K562 (cell line): ENCODE measurements around the gene ISG20. TPM values are rescaled to one million over a fixed set of nuclear protein-coding genes. Genes with fewer than 3 reads are reported as not detected.

Experiments used
- ATAC-seq: fragments of 200-7000 bp; cut with Tn5 transposase; 3 replicates; pipeline ENCODE4 v1.9.1; 2020; ENCODE audit warnings: moderate library complexity
- BruUV-seq: library from RNA; stranded (reverse); fragments of 400-500 nt; replicated peaks from 2 replicates; lab custom pipeline; 2021; lab: Mats Ljungman, UMichigan
- CTCF ChIA-PET: fragments of 300-600 bp; formaldehyde crosslinking; extraction: SDS; loops from one replicate; lab custom pipeline; 2021; ENCODE audit warnings: low intra/inter-chr PET ratio; lab: Yijun Ruan, JAX
- POLR2A ChIA-PET: fragments of 300-600, 350-650 bp; sonication (Branson Sonifier 250); formaldehyde crosslinking; extraction: SDS; loops from one replicate; lab custom pipeline; 2021; ENCODE audit warnings: antibody characterized with exemption, inconsistent platforms; lab: Yijun Ruan, JAX
- DNase-seq, 4 experiments: peaks; one replicate each; pipeline versions ENCODE4 v3.0.0 to v3.0.0-alpha.2; 2011 to 2018; ENCODE audit warnings: low spot score in 3 of 4, mixed read lengths in 3 of 4; ENCODE audit errors: extremely low read depth in 1 of 4
- FAIRE-seq: peaks from 2 replicates; lab custom pipeline; 2011; peaks lifted over from hg19 to GRCh38; lab: Jason Lieb, UNC
- H2AFZ ChIP-seq: 2 replicates; pipeline ENCODE4 v1.6.0; 2011; ENCODE audit warnings: low read depth, low read length, control low read depth, inconsistent platforms
- H3K27ac ChIP-seq: fragments of 200-600 bp; 3 replicates; pipeline ENCODE4 v1.8.0; 2011; ENCODE audit warnings: low read depth, mild to moderate bottlenecking, control low read depth, inconsistent platforms, low read length, moderate library complexity, mixed read lengths; ENCODE audit errors: extremely low read depth
- H3K27me3 ChIP-seq, 2 experiments: fragments of 300-600 bp in 1 of 2; 2 replicates in 1 of 2; 3 replicates in 1 of 2; pipeline versions ENCODE4 v1.6.0 to v1.8.0; 2011; ENCODE audit warnings: inconsistent platforms in 2 of 2, low read length in 2 of 2, mild to moderate bottlenecking in 1 of 2, mixed read lengths in 1 of 2, moderate library complexity in 1 of 2; ENCODE audit not compliant: control insufficient read depth in 2 of 2, insufficient read depth in 2 of 2
- H3K36me3 ChIP-seq: fragments of 300-600 bp; 3 replicates; pipeline ENCODE4 v1.8.0; 2011; ENCODE audit warnings: mild to moderate bottlenecking, low read length, inconsistent platforms; ENCODE audit not compliant: control insufficient read depth, insufficient read depth
- H3K4me1 ChIP-seq, 2 experiments: fragments of 200-600 bp in 1 of 2; replicated peaks in 1 of 2; 2 replicates in 1 of 2; 3 replicates in 1 of 2; pipeline versions ENCODE4 v1.5.1 to v1.8.0; 2011; ENCODE audit warnings: inconsistent platforms in 2 of 2, low read length in 2 of 2, mild to moderate bottlenecking in 1 of 2, mixed read lengths in 1 of 2, moderate library complexity in 1 of 2; ENCODE audit not compliant: control insufficient read depth in 2 of 2, insufficient read depth in 2 of 2
- H3K4me2 ChIP-seq: 2 replicates; pipeline ENCODE4 v1.6.1; 2011; ENCODE audit warnings: low read length, control low read depth, inconsistent platforms, mixed read lengths; ENCODE audit not compliant: insufficient read depth
- H3K4me3 ChIP-seq: fragments of 200-600 bp; sonication (generic), shearing (Covaris generic); 2 replicates; pipeline ENCODE4 v1.5.1; 2016; ENCODE audit warnings: control low read depth, inconsistent platforms
- H3K79me2 ChIP-seq: fragments of 200-600 bp; 3 replicates; pipeline ENCODE4 v1.8.0; 2011; ENCODE audit warnings: low read length, inconsistent platforms; ENCODE audit not compliant: control insufficient read depth, insufficient read depth
- H3K9ac ChIP-seq, 2 experiments: 2 replicates each; pipeline versions ENCODE4 v1.6.0 to v1.6.1; 2011; ENCODE audit warnings: low read depth in 2 of 2, low read length in 2 of 2, control low read depth in 1 of 2, inconsistent platforms in 1 of 2, mild to moderate bottlenecking in 1 of 2, mixed read lengths in 1 of 2; ENCODE audit not compliant: insufficient read depth in 1 of 2
- H3K9me1 ChIP-seq: one replicate; pipeline ENCODE4 v1.6.0; 2011; ENCODE audit warnings: inconsistent platforms, mild to moderate bottlenecking, low read length, moderate library complexity; ENCODE audit not compliant: control insufficient read depth, insufficient read depth
- H3K9me3 ChIP-seq: replicated peaks from 2 replicates; pipeline ENCODE4 v1.5.1; 2011; ENCODE audit warnings: low read depth, low read length, inconsistent platforms; ENCODE audit not compliant: control insufficient read depth, insufficient read depth
- H4K20me1 ChIP-seq: replicated peaks from 2 replicates; pipeline ENCODE4 v1.6.1; 2011; ENCODE audit warnings: low read length, inconsistent platforms, mixed read lengths; ENCODE audit not compliant: control insufficient read depth, insufficient read depth
- BACH1 ChIP-seq: fragments of 200-800 bp; sonication (Bioruptor generic); IDR thresholded peaks from 2 replicates; pipeline ENCODE4 v1.6.1; 2016; ENCODE audit warnings: missing genetic modification characterization, missing compliant biosample characterization
- GTF2A2 ChIP-seq: IDR thresholded peaks from 2 replicates; pipeline ENCODE4 v1.6.1; 2016; ENCODE audit warnings: mild to moderate bottlenecking, missing genetic modification characterization, missing compliant biosample characterization
- ZC3H4 ChIP-seq: sonication (generic); formaldehyde crosslinking; IDR thresholded peaks from 2 replicates; pipeline ENCODE4 v1.9.0; 2021; ENCODE audit warnings: missing genetic modification reagents, borderline replicate concordance
- ZNF512 ChIP-seq: IDR thresholded peaks from 2 replicates; pipeline ENCODE4 v1.6.1; 2016; ENCODE audit warnings: missing genetic modification characterization, missing compliant biosample characterization
- WGBS: fragments of 100-300 bp; shearing (Covaris generic); methylation state at CpG from one replicate; pipeline ENCODE4 v1.1.6; 2016; ENCODE audit warnings: low coverage, mixed read lengths; ENCODE audit not compliant: insufficient coverage; ENCODE audit errors: missing lambda C conversion rate; 5-methylcytosine and 5-hydroxymethylcytosine counted together
- in situ Hi-C: fragments of 300-500 bp; cut with MboI; formaldehyde crosslinking; loops from 4 replicates; pipeline ENCODE4 v1.15.0; 2018; ENCODE audit warnings: inconsistent platforms, mixed read lengths
- intact Hi-C: fragments of 100-400 bp; cut with micrococcal nuclease; formaldehyde crosslinking; loops from 2 replicates; pipeline ENCODE4 v1.14.2; 2022
- polyA plus RNA-seq, 8 experiments: library from polyadenylated mRNA; depleted of rRNA in 4 of 8; stranded (reverse) in 5 of 8; unstranded in 3 of 8; fragments of >200 nt; fragmentation: Nextera tagmentation in 2 of 8; fragmentation: Illumina TruSeq in 1 of 8; extraction: Ambion mirVana in 2 of 8; extraction: Trizol in 1 of 8; gene quantifications; 2 replicates each; pipeline versions ENCODE4 v1.2.1 to v1.2.3, GENCODE V29; 2011 to 2014; ENCODE audit warnings: inconsistent platforms in 1 of 8, missing spikeins in 1 of 8
- total RNA-seq, 7 experiments: library from RNA; depleted of rRNA in 6 of 7; stranded (reverse); fragments of >200 nt in 6 of 7; fragmentation: Illumina TruSeq in 2 of 7; extraction: Trizol in 2 of 7; gene quantifications; 2 replicates each; pipeline versions ENCODE4 v1.2.1 to v1.2.3, GENCODE V29; 2011 to 2021; ENCODE audit warnings: low replicate concordance in 1 of 7
- TF ChIP-seq, protein P1 (sequence below): fragments of 250-450 bp; sonication (Bioruptor Pico); IDR thresholded peaks from 2 replicates; pipeline ENCODE4 v1.4.0; 2020; ENCODE audit warnings: mild to moderate bottlenecking
- TF ChIP-seq, protein P2 (sequence below), 2 experiments: fragments of 250-450 bp in 1 of 2; fragments of 450-650 bp in 1 of 2; sonication (Bioruptor Pico) in 1 of 2; IDR thresholded peaks; 2 replicates each; pipeline versions ENCODE4 v1.6.1 to v1.8.0; 2016 to 2021; ENCODE audit warnings: mild to moderate bottlenecking in 2 of 2, moderate library complexity in 2 of 2, missing compliant biosample characterization in 1 of 2, missing genetic modification characterization in 1 of 2

The ISG20 gene
- total and polyA plus RNA-seq, 9 of the 15 experiments (the other 6 are each of a cell fraction or from before 2014, with no cell fraction given): 0.06 to 2.1 (median 1.00) TPM

GRCh38 chr15:88590759-88591158, 48.1 kb upstream of the ISG20 start:
- H3K36me3 ChIP-seq: no peaks in the 10 kb centered on the region
- DNase-seq (no peak), FAIRE-seq (no peak), ATAC-seq (no peak)
- no peak overlapping the region for H3K4me2 ChIP-seq
- no peak overlapping the region for H3K27ac ChIP-seq
- no peaks in the 10 kb centered on the region for H4K20me1 ChIP-seq
- no peak overlapping the region for H2AFZ ChIP-seq
- H3K9me1 ChIP-seq: no peaks in the 10 kb centered on the region
- intact Hi-C loops (no loop called here), in situ Hi-C loops (no loop called here)
- no peaks in the 10 kb centered on the region for H3K79me2 ChIP-seq
- H3K9ac ChIP-seq: no peak overlapping the region
- H3K9me3 ChIP-seq: no peaks in the 10 kb centered on the region
- peaks cover 5 to 9% of the 10 kb centered on the region in 2 experiments; a peak in 4 of 5 replicates for H3K27me3 ChIP-seq
- CTCF ChIA-PET: no interaction called here
- no peaks in the 10 kb centered on the region for H3K4me1 ChIP-seq
- 7% methylated on average over 3 of the region's 6 CpGs for WGBS
- no peak overlapping the region for H3K4me3 ChIP-seq
- POLR2A ChIA-PET: no interaction called here
- BruUV-seq: no TSS peak
- TF ChIP-seq ZNF512 (tag) (no peak), ZC3H4 (CRISPR knock-in tag) (no peak), GTF2A2 (tag) (no peak), BACH1 (tag) (no peak)
- TF ChIP-seq, protein P1, sequence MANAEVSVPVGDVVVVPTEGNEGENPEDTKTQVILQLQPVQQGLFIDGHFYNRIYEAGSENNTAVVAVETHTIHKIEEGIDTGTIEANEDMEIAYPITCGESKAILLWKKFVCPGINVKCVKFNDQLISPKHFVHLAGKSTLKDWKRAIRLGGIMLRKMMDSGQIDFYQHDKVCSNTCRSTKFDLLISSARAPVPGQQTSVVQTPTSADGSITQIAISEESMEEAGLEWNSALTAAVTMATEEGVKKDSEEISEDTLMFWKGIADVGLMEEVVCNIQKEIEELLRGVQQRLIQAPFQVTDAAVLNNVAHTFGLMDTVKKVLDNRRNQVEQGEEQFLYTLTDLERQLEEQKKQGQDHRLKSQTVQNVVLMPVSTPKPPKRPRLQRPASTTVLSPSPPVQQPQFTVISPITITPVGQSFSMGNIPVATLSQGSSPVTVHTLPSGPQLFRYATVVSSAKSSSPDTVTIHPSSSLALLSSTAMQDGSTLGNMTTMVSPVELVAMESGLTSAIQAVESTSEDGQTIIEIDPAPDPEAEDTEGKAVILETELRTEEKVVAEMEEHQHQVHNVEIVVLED (CRISPR knock-in tag): no peak
- TF ChIP-seq, protein P2, sequence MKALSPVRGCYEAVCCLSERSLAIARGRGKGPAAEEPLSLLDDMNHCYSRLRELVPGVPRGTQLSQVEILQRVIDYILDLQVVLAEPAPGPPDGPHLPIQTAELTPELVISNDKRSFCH (CRISPR knock-in tag; IDR thresholded peaks at IDR 0.05): no peak
- TF ChIP-seq, protein P2 (tag; IDR thresholded peaks at IDR 0.05): no peak
